H9 (cell line): Measurements from ENCODE around the gene FAM174B. TPM values are rescaled to one million over a fixed set of nuclear protein-coding genes. Genes with fewer than 3 reads are reported as not detected.

ENCODE experiments used
- DNase-seq: peaks from one replicate; pipeline ENCODE4 v3.0.0-alpha.2; 2017
- H2AFZ ChIP-seq: one replicate; pipeline ENCODE4 v1.6.1; 2013; ENCODE audit warnings: mild to moderate bottlenecking, low read length, control low read depth, moderate library complexity
- H2AK5ac ChIP-seq: 2 replicates; pipeline ENCODE4 v1.6.1; 2013; ENCODE audit warnings: low read length, control low read depth, mixed read lengths; ENCODE audit not compliant: insufficient read length
- H2BK120ac ChIP-seq: one replicate; pipeline ENCODE4 v1.6.1; 2013; ENCODE audit warnings: low read depth, mild to moderate bottlenecking, low read length, control low read depth, inconsistent platforms; ENCODE audit not compliant: poor library complexity, severe bottlenecking
- H2BK12ac ChIP-seq: 2 replicates; pipeline ENCODE4 v1.6.1; 2013; ENCODE audit warnings: low read length, control low read depth, mixed read lengths, low read depth; ENCODE audit not compliant: insufficient read length
- H2BK15ac ChIP-seq: 2 replicates; pipeline ENCODE4 v1.6.1; 2013; ENCODE audit warnings: low read depth, low read length, control low read depth
- H2BK20ac ChIP-seq: one replicate; pipeline ENCODE4 v1.6.1; 2013; ENCODE audit warnings: low read depth, mild to moderate bottlenecking, low read length, control low read depth, inconsistent platforms; ENCODE audit not compliant: poor library complexity, severe bottlenecking
- H2BK5ac ChIP-seq: 2 replicates; pipeline ENCODE4 v1.6.1; 2013; ENCODE audit warnings: low read length, control low read depth, mixed read lengths; ENCODE audit not compliant: insufficient read length
- H3K14ac ChIP-seq: 2 replicates; pipeline ENCODE4 v1.6.1; 2013; ENCODE audit warnings: low read length, control low read depth; ENCODE audit not compliant: insufficient read depth
- H3K18ac ChIP-seq: 2 replicates; pipeline ENCODE4 v1.6.1; 2013; ENCODE audit warnings: low read depth, mild to moderate bottlenecking, mixed read lengths, low read length, control low read depth; ENCODE audit not compliant: insufficient read length
- H3K23ac ChIP-seq: 2 replicates; pipeline ENCODE4 v1.6.1; 2013; ENCODE audit warnings: low read length, control low read depth, mixed read lengths, low read depth; ENCODE audit not compliant: insufficient read length
- H3K23me2 ChIP-seq: 2 replicates; pipeline ENCODE4 v1.6.1; 2013; ENCODE audit warnings: low read depth, mild to moderate bottlenecking, mixed read lengths, low read length, control low read depth; ENCODE audit not compliant: insufficient read length, poor library complexity, severe bottlenecking
- H3K27ac ChIP-seq: 2 replicates; pipeline ENCODE4 v1.5.1; 2013; ENCODE audit warnings: low read length, control low read depth, mixed read lengths, low read depth; ENCODE audit not compliant: insufficient read length
- H3K27me3 ChIP-seq: 2 replicates; pipeline ENCODE4 v1.6.1; 2013; ENCODE audit warnings: low read length, control low read depth, inconsistent platforms; ENCODE audit not compliant: insufficient read depth
- H3K4ac ChIP-seq: 2 replicates; pipeline ENCODE4 v1.6.1; 2013; ENCODE audit warnings: low read depth, mild to moderate bottlenecking, control low read depth, inconsistent platforms, low read length, moderate library complexity
- H3K4me1 ChIP-seq: 2 replicates; pipeline ENCODE4 v1.6.1; 2013; ENCODE audit warnings: low read length, control low read depth, inconsistent platforms; ENCODE audit not compliant: insufficient read depth
- H3K4me2 ChIP-seq: 2 replicates; pipeline ENCODE4 v1.6.1; 2013; ENCODE audit warnings: low read length, control low read depth, mixed read lengths; ENCODE audit not compliant: insufficient read length, insufficient read depth
- H3K56ac ChIP-seq: 2 replicates; pipeline ENCODE4 v1.6.1; 2013; ENCODE audit warnings: low read depth, mild to moderate bottlenecking, mixed read lengths, low read length, control low read depth; ENCODE audit not compliant: insufficient read length
- H3K79me1 ChIP-seq: 2 replicates; pipeline ENCODE4 v1.6.1; 2013; ENCODE audit warnings: low read depth, mild to moderate bottlenecking, moderate library complexity, low read length, control low read depth, inconsistent platforms; ENCODE audit not compliant: insufficient read depth, poor library complexity, severe bottlenecking
- H3K79me2 ChIP-seq: 2 replicates; pipeline ENCODE4 v1.6.1; 2013; ENCODE audit warnings: low read length, control low read depth, inconsistent platforms; ENCODE audit not compliant: insufficient read depth
- H3K9ac ChIP-seq: 2 replicates; pipeline ENCODE4 v1.6.1; 2013; ENCODE audit warnings: low read length, control low read depth, mixed read lengths; ENCODE audit not compliant: insufficient read length; ENCODE audit errors: extremely low read depth
- H3K9me3 ChIP-seq: one replicate; pipeline ENCODE4 v1.6.1; 2013; ENCODE audit warnings: low read depth, low read length, inconsistent platforms; ENCODE audit not compliant: control insufficient read depth
- H3T11ph ChIP-seq: one replicate; pipeline ENCODE4 v1.6.1; 2013; ENCODE audit warnings: mild to moderate bottlenecking, low read length, control low read depth, inconsistent platforms
- H4K20me1 ChIP-seq: one replicate; pipeline ENCODE4 v1.6.1; 2013; ENCODE audit not compliant: control insufficient read depth, insufficient read length, insufficient read depth
- H4K5ac ChIP-seq: 2 replicates; pipeline ENCODE4 v1.6.1; 2013; ENCODE audit warnings: low read depth, mild to moderate bottlenecking, mixed read lengths, low read length, control low read depth; ENCODE audit not compliant: insufficient read length
- H4K8ac ChIP-seq: replicated peaks from 2 replicates; pipeline ENCODE4 v1.6.1; 2013; ENCODE audit warnings: low read length, control low read depth, mixed read lengths, low read depth; ENCODE audit not compliant: insufficient read length
- H4K91ac ChIP-seq: 2 replicates; pipeline ENCODE4 v1.6.1; 2013; ENCODE audit warnings: low read depth, mild to moderate bottlenecking, moderate library complexity, mixed read lengths, low read length, control low read depth; ENCODE audit not compliant: insufficient read length
- H3K27ac Mint-ChIP-seq, 3 experiments: 2 replicates in 2 of 3; 3 replicates in 1 of 3; pipeline ENCODE4 v1.8.0; 2020 to 2021; ENCODE audit warnings: mixed read lengths in 3 of 3, mild to moderate bottlenecking in 1 of 3, moderate library complexity in 1 of 3
- H3K27me3 Mint-ChIP-seq: 2 replicates; pipeline ENCODE4 v1.8.0; 2021; ENCODE audit warnings: low read depth, mild to moderate bottlenecking, moderate library complexity, mixed read lengths
- H3K36me3 Mint-ChIP-seq, 3 experiments: 2 replicates in 2 of 3; 3 replicates in 1 of 3; pipeline ENCODE4 v1.8.0; 2020 to 2021; ENCODE audit warnings: low read depth in 3 of 3, mixed read lengths in 3 of 3; ENCODE audit not compliant: insufficient read depth in 1 of 3
- H3K4me1 Mint-ChIP-seq, 2 experiments: 2 replicates each; pipeline ENCODE4 v1.8.0; 2020; ENCODE audit warnings: mixed read lengths in 2 of 2
- H3K4me3 Mint-ChIP-seq, 2 experiments: 2 replicates in 1 of 2; 3 replicates in 1 of 2; pipeline ENCODE4 v1.8.0; 2020 to 2021; ENCODE audit warnings: mild to moderate bottlenecking in 2 of 2, mixed read lengths in 2 of 2, moderate library complexity in 1 of 2
- H3K9me3 Mint-ChIP-seq, 2 experiments: 2 replicates in 1 of 2; 3 replicates in 1 of 2; pipeline ENCODE4 v1.8.0; 2020; ENCODE audit warnings: mild to moderate bottlenecking in 2 of 2, mixed read lengths in 2 of 2, moderate library complexity in 1 of 2
- WGBS: extraction: QIAGEN DNeasy Blood & Tissue Kit; methylation state at CpG from one replicate; pipeline ENCODE4 v1.1.7; 2013; ENCODE audit warnings: missing lambda C conversion rate, low lambda C conversion rate, mixed read lengths; ENCODE audit not compliant: insufficient read length; ENCODE audit errors: extremely low coverage; 5-methylcytosine and 5-hydroxymethylcytosine counted together
- total RNA-seq: library from RNA; stranded (reverse); gene quantifications from 2 replicates; pipeline ENCODE4 v1.2.1, GENCODE V29; 2021
- TF ChIP-seq, protein P1 (sequence below): fragments of 200-600 bp; sonication (generic); conservative IDR thresholded peaks from 3 replicates; pipeline ENCODE4 v1.8.0; 2021; ENCODE audit warnings: antibody characterized with exemption, mild to moderate bottlenecking

The FAM174B gene
- total RNA-seq, 1 experiment from 2014 or later: 38.0 TPM

DNA sequence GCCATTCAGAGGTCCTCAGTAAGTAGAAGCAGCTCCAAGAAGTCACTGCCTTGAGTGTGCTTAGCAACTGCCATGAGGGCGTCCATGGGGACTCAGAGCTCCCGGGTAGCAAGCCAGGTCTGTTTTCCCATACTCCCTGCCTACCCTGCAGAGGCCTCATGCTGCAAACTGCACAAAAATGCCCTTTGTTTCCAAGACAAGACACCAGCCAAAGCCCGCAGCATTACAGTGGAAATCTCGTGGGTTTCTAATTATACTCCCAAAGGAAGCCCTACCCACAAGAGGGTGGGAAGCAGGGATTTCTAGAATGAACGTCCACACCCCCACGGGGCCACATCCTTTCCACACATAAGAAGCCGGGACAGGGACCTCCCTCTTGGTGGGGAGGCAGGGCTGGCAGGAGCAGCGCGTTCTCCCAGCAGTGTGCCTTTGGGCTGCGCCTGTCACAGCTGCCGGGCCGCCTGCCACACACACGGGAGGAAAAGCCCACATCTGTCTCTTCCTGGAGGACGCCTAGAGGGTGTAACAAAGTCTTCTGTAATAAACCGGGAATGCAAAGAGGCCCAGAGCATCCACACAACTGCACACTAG lies 31.1 kb downstream of the FAM174B start:
- Histone ChIP-seq H3K9ac (no peak overlapping the region), H2AK5ac (no peak overlapping the region), H3K23me2 (no peaks in the 10 kb centered on the region), H2BK15ac (no peak overlapping the region), H2AFZ (no peak overlapping the region), H3K4me2 (no peak overlapping the region), H3K79me2 (no peaks in the 10 kb centered on the region), H2BK20ac (no peak overlapping the region), H3K4ac (no peak overlapping the region), H2BK12ac (no peak overlapping the region), H4K8ac (no peak overlapping the region), H3K9me3 (no peaks in the 10 kb centered on the region), H3K27me3 (no peaks in the 10 kb centered on the region), H2BK120ac (no peak overlapping the region), H2BK5ac (no peak overlapping the region), H4K20me1 (no peaks in the 10 kb centered on the region), H4K91ac (no peak overlapping the region), H4K5ac (no peak overlapping the region), H3K18ac (no peak overlapping the region), H3T11ph (no peak overlapping the region), H3K56ac (no peak overlapping the region), H3K79me1 (no peaks in the 10 kb centered on the region), H3K23ac (no peak overlapping the region), H3K14ac (no peak overlapping the region), H3K4me1 (peaks cover 3% of the 10 kb centered on the region; the same call in 1 of the 2 replicates), H3K27ac (no peak overlapping the region)
- H3K4me1 Mint-ChIP-seq: peaks cover 21 to 26% of the 10 kb centered on the region in 2 experiments
- H3K36me3 Mint-ChIP-seq: peaks cover 0 to 20% (median 5%) of the 10 kb centered on the region in 3 experiments; a peak in 4 of 7 replicates
- H3K4me3 Mint-ChIP-seq: no peak overlapping the region
- H3K9me3 Mint-ChIP-seq: no peaks in the 10 kb centered on the region
- peak overlapping the region in 2 of 3 experiments; percentile 59 to 77; a peak in 2 of 7 replicates for H3K27ac Mint-ChIP-seq
- DNase-seq: no peak
- TF ChIP-seq, protein P1, sequence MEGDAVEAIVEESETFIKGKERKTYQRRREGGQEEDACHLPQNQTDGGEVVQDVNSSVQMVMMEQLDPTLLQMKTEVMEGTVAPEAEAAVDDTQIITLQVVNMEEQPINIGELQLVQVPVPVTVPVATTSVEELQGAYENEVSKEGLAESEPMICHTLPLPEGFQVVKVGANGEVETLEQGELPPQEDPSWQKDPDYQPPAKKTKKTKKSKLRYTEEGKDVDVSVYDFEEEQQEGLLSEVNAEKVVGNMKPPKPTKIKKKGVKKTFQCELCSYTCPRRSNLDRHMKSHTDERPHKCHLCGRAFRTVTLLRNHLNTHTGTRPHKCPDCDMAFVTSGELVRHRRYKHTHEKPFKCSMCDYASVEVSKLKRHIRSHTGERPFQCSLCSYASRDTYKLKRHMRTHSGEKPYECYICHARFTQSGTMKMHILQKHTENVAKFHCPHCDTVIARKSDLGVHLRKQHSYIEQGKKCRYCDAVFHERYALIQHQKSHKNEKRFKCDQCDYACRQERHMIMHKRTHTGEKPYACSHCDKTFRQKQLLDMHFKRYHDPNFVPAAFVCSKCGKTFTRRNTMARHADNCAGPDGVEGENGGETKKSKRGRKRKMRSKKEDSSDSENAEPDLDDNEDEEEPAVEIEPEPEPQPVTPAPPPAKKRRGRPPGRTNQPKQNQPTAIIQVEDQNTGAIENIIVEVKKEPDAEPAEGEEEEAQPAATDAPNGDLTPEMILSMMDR: no peak
- H3K27me3 Mint-ChIP-seq: no peaks in the 10 kb centered on the region
- WGBS: no CpG with 5 or more reads among the region's 15 CpGs
